Fibroblast of peridontal ligament (primary cell): ENCODE results near the gene GALNT1.
A peak's percentile ranks its signal among the peaks of the same experiment; 100 is the strongest.
"Not testable (repeated sequence)": the region's sequence is repeated elsewhere in the genome, so short reads cannot be mapped to it uniquely, and the experiment has no call there.

ENCODE experiments used
- DNase-seq: peaks from one replicate; pipeline ENCODE4 v3.0.0-alpha.2; 2010; ENCODE audit errors: extremely low read depth

GALNT1 gene

DNA sequence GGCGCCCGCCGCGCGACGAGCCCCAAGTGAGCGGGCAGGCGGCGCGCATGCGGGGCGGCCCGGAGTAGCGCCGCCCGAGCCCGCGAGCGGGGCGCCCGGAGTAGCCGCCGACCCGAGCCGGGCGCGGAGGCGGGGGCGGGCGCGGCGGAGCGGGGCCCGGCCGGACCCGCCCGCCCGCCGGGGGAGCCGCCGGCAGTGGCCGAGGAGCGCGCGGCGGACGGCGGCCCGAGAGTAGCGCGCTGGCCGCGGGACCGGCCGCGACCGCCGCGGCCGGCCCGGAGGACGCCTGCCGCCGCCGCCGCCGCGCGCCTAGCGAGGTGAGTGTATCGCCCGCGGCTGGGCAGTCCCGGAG is at the start of gene GALNT1:
Gene GALNT1 (plus strand): TSS at position 195 of the 352 bp plus-strand sequence. CDS start 72,923 bp downstream, outside the sequence.
- no peak for DNase-seq

DNA sequence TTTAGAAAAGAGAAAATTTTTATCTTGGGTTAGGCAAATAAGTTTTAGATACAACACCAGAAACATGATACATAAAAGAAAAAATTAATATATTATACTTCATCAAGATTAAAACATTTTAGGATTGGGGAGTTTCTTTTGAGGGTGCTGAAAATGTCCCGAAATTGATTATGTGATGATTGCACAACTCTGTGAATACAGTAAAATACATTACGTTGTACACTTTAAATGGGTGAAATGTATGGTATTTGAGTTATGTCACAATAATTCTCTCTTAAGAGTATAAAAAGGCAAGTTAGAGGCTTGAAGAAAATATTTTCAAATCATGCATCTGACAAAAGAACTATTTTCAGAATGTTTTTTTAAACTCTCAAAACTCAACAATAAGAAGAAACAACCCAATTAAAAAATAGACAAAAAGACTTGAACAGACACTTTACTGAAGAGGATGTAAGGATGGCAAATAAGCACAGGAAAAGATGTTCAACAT is 47.6 kb upstream of the GALNT1 start:
- DNase-seq = no peak

DNA sequence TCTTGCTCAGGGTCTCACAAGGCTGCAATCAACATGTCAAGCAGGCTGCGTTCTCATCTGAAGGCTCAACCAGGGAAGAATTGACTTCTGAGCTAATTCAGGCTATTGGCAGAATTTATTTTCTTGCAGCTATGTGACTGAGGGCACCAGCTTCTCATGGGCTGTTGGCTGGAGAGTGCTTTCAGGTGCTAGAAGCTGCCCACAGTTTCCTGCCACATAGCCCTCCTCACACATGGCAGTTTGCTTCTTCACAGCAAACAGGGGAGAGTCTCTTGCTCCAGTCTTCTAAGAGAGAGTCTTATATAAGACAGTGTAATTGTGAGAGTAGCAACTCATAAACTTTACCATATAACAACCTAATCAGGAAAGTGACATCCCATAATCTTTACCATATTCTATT is 46.2 kb upstream of the GALNT1 start:
- DNase-seq = no peak

- DNase-seq = no peak
These were observed 39.2 kb upstream of the GALNT1 start for GRCh38 chr18:35542356-35542755.

GRCh38 chr18:35547008-35547605 is 34.4 kb upstream of the GALNT1 start:
- DNase-seq = no peak

DNA sequence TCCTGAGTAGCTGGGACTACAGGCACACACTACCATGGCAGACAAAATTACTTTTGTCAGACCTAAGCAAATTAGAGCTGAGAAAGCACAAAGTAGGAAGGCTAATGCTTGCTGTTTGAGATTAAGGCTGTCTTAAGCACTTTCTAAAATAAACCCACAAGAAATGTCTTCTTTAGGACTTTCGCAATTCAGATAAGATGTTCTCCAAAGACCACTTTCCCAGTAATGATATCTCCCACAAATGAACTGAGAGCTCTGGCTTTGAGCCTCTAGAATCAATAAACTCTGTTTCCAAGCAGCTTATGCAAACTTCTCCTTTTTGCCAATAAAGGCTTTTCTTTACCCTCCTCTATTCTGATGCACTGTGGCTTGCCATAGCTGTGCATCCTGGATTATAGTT is 32.0 kb upstream of the GALNT1 start:
- no peak for DNase-seq

DNA sequence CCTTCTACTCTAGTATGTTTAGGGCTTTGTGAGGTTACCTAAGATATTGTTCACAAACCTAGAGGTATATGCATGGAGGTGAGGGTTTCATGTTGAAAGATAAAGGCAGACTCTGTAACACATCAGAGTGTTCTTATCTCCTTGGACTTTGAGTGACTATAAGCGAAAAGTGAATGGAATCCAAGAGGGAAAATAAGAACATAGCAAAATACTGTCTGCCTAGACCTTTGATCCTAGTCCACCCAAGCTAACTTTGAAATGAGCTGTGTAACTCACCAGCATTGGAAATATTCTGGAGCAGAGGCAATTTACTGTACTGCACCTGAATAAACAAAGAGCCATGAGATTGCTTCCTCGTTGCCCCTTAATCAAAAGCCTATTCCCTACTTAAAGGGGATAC is 28.2 kb upstream of the GALNT1 start:
- no peak for DNase-seq

DNA sequence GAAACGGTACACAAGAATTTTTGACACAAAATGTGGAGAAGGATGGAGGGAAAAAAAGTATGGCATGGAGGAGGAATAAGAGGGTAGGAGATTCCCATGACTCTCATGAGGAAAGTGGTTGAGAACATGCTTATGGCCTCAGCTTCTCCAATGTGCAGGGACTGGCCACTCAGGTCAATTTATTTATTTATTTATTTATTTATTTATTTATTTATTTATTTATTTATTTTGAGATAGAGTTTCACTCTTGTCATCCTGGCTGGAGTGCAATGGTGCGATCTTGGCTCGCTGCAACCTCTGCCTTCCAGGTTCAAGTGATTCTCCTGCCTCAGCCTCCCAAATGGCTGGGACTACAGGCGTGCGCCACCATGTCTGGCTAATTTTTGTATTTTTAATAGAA is 26.0 kb upstream of the GALNT1 start:
- not testable (repeated sequence) for DNase-seq

DNA sequence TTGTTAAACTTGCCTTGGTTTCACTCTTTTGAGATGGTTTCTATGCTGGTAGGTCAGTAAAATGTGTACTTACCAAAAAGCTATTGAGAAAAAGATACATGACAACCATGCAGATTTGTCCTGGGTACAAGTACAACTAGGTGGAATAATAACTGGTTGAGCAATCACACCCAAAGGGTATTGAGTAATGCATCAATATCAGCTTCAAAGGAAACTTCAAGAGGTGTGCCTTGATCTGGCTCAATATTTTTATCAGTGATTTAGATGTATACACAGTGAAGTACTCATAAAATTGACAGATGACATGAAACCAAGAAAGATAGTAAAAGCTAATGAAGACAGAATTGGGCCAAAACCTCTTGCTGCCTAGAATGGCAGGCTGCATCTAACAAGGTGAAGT is 21.7 kb upstream of the GALNT1 start:
- DNase-seq = no peak

GRCh38 chr18:35564795-35565453 is 16.6 kb upstream of the GALNT1 start:
- no peak for DNase-seq

DNA sequence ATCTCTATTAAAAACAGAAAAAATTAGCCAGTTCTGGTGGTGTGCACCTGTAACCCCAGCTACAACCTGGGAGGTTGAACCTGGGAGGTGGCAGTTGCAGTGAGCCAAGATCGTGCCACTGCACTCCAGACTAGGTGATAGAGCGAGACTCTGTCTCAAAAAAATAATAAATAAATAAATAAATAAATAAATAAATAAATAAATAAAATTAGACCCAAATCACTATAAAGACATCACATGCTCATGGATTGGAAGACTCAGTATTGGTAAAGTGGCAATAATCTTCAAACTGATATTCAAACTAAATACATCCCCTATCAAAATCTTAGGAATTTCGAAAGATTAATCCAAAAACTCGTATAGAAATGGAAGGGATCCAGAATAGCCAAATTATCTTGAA is 15.5 kb upstream of the GALNT1 start:
- no peak for DNase-seq

GRCh38 chr18:35570182-35570581 is 11.4 kb upstream of the GALNT1 start:
- no peak for DNase-seq

GRCh38 chr18:35571138-35571537 is 10.4 kb upstream of the GALNT1 start:
- DNase-seq = no peak

DNA sequence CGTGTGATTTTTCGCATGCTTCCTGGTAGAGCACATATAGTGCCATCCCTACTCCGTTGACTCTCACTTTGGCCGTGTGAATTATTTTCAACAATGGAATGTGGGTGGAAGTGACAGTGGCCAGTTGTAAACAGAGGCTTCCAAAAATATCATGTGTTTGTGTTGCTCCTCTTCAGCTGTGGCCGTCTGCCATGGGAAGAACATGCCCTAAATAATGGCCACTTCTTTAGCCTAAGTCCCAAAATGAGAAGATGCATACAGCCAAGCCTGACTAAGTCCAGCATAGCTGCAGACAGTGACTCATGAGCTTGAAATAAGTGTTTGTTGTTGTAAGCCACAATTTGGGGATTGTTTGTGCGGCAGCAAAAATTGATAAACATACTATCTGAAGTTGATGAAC is 8.9 kb upstream of the GALNT1 start:
- DNase-seq = peak; percentile 16

DNA sequence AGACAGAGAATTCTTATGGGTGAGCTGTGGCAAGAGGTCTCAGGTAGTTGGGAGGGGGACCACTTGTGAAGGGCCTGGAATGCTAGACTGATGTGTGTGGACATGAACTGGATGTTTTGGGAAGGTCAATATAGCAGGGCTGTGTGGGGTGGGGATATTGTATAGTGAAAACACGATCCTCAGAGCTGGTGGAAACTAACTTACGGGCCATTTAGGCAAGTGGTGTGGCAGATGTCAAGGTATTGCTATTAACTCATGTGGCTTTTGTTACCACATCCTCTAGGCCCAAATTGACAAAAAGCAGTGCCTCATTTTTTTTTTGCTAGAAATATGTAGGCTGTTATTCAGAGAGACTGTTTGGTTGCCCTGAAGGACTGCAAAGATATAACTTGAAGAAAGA is 8.0 kb upstream of the GALNT1 start:
- DNase-seq = no peak

DNA sequence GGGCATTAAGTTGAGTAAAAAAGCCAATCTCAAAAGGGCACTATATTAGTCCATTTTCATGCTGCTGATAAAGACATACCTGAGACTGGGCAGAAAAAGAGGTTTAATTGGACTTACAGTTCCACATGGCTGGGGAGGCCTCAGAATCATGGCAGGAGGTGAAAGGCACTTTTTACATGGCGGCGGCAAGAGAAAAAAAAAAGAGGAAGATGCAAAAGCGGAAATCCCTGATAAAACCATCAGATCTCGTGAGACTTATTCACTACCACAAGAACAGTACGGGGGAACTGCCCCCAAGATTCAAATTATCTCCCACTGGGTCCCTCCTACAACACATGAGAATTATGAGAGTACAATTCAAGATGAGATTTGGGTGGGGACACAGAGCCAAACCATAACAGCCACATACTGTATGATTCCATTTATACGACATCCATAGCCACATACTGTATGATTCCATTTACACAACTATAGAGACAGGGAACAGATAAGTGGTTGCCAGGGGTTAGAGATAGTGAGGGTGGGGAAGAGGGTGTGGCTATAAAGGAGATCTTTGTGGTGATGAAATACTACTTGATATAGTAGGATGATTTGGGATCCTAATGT is 5.2 kb upstream of the GALNT1 start:
- DNase-seq = not testable (repeated sequence)

DNA sequence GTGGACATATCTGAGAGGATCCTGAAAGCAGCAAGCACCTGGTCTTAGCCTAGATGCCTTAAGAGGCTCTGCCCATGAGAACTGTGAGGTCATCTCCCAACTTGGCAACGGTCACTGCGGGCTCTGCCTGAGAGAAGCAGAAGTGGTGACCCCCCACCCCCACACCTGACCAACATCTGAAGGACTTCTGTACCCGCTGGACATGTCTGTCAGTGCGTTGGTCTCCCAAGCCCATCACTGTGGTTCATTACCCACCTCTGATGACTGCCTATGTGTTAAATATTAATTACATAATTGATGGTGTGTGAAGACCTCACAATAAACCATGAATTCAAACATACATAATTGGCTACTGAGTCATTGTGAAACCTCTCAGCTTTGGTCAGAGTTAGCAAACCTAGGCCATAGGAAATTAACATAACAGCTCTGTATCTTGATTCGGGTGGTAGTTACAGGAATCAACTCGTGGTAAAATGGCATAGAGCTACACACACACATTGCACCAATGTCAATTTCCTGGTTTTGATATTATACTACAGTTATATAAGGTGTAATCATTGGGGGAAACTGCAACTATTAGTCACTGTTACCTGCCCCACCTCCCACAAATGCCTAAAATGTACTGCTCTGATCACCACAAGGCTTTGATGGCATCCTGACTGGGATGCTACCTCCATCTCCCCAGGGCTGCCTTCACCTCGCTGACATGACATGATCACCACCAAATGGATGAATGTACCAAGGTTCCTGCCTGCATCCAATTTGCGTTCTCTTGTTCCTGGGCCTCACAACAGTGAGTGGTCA is 4.3 kb upstream of the GALNT1 start:
- DNase-seq = no peak

- peak; percentile 38 for DNase-seq
These were observed 3.1 kb upstream of the GALNT1 start for GRCh38 chr18:35578481-35578880.

GRCh38 chr18:35578936-35579335 is 2.6 kb upstream of the GALNT1 start:
- DNase-seq = no peak

DNA sequence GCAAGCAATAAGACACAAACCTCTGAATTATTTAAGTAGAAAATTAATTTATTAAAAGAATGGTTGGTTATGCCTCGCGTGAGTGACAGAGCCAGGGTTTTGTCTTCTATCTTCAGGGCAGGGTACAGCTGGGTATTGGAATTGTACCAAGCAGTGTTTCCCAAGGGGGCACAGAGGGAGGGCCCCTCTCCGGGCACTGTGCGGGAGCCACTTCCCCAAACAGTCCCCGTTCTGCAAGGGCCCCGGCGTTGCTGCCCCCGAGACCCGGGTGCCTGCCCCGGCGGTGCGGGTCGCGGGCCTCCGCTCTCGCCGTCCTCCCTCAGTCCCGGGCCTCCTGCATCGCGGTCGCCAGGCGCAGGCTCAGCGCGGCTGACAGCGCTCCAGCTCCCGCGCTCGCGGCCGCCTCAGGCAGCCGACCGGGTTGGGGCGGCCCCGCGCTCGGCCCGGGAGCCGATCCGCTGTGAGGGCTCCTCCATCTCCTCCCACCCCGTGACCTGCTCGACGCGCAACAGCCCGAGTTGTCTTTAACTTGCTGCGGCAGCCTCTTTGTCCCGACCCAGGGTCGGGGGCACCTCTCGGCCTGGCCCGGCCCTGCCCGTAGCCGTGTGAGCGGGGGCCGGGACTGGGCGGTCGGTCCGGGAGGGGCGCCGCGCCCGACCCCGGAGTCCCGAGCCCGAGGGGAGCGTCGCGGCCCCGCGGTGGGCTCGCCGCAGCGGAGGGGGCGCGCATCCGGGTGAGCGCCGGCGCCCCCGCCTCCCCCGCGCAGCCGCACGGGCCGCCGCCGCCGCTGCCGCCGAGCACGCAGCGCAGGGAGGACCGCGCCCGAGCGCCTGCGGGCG is 620 bp upstream of the GALNT1 start:
- DNase-seq = peak; percentile 42

DNA sequence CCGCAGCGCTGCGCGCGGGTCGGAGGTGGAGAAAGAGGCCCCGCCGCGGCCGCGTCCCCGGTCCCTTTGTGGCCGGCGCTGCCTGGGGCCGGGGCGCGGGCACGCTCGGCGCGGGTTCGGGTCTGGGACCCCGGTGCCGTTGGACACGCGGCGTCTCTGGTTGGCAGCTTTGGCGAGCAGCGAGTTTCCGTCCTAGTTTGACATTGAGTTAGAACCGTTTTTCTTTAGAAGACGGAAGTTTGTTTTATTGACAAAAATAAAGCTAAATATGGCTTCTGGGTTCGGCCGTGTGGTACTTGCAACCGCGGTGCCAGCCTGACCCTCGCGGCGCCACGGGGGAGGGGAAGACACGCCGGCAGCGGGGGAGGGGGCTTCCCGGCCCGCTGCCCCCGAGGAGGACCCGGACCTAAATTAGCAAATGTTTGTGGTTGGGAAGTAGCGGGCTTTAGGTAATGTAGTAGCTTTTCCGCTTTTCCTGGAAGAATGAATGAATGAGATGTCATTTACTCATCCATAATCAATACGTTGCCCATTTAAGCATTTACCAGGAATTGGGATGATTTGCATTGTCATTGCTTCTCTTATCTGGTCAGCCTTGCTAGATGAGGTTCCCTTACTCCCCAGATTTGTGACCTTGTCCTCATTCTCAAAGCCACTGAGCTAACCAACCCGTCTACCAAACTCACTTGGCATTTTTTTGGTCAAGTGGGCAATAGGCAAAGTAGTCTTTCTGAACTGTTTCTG is 530 bp downstream of the GALNT1 start:
- peak; percentile 13 for DNase-seq
